CD4-positive, alpha-beta memory T cell (primary cell): ENCODE data around the gene ATG4A. TPM values are rescaled to one million over a fixed set of nuclear protein-coding genes. Genes with fewer than 3 reads are reported as not detected.

ENCODE experiments used
- CTCF ChIA-PET: fragments of 350-600 bp; sonication (Branson Sonifier 250); formaldehyde crosslinking; loops from one replicate; lab custom pipeline; 2021; ENCODE audit warnings: inconsistent platforms; ENCODE audit not compliant: partially characterized antibody; lab: Charles Lee
- POLR2A ChIA-PET: fragments of 350-600 bp; sonication (Branson Sonifier 250); formaldehyde crosslinking; loops from one replicate; lab custom pipeline; 2021; ENCODE audit not compliant: partially characterized antibody; lab: Charles Lee
- DNase-seq, 5 donors: peaks; one replicate each; pipeline versions ENCODE4 v3.0.0 to v3.0.0-alpha.2; 2020 to 2022; ENCODE audit warnings: mixed read lengths in 1 of 5
- H3K27ac ChIP-seq: one replicate; pipeline ENCODE4 v1.7.0; 2013; ENCODE audit warnings: low read depth, low read length
- H3K27me3 ChIP-seq: 2 replicates; pipeline ENCODE4 v1.7.0; 2013; ENCODE audit warnings: mild to moderate bottlenecking, low read length, moderate library complexity; ENCODE audit not compliant: insufficient read depth
- H3K36me3 ChIP-seq: 2 replicates; pipeline ENCODE4 v1.7.0; 2013; ENCODE audit warnings: mild to moderate bottlenecking, low read length, moderate library complexity; ENCODE audit not compliant: insufficient read depth
- H3K4me1 ChIP-seq: 2 replicates; pipeline ENCODE4 v1.7.0; 2013; ENCODE audit warnings: mild to moderate bottlenecking, low read length, moderate library complexity; ENCODE audit not compliant: insufficient read depth
- H3K4me3 ChIP-seq, 2 donors: one replicate each; pipeline ENCODE4 v1.7.0; 2013; ENCODE audit warnings: low read length in 2 of 2, mild to moderate bottlenecking in 1 of 2
- H3K9me3 ChIP-seq, 2 donors: one replicate each; pipeline ENCODE4 v1.7.0; 2013; ENCODE audit warnings: low read length in 2 of 2, control low read depth in 1 of 2; ENCODE audit not compliant: control insufficient read depth in 1 of 2
- H3K27ac Mint-ChIP-seq, 7 donors: one replicate each; pipeline ENCODE4 v1.8.0; 2020 to 2021; ENCODE audit warnings: mixed read lengths in 7 of 7, mild to moderate bottlenecking in 6 of 7, inconsistent platforms in 3 of 7, moderate library complexity in 3 of 7
- H3K27me3 Mint-ChIP-seq, 2 donors: one replicate each; pipeline ENCODE4 v1.8.0; 2020 to 2021; ENCODE audit warnings: mixed read lengths in 2 of 2
- H3K36me3 Mint-ChIP-seq, 2 donors: one replicate each; pipeline ENCODE4 v1.8.0; 2020 to 2021; ENCODE audit warnings: mixed read lengths in 2 of 2, inconsistent platforms in 1 of 2, mild to moderate bottlenecking in 1 of 2
- H3K4me1 Mint-ChIP-seq, 4 donors: one replicate each; pipeline ENCODE4 v1.8.0; 2020 to 2021; ENCODE audit warnings: mixed read lengths in 4 of 4, mild to moderate bottlenecking in 1 of 4
- H3K4me3 Mint-ChIP-seq, 8 donors: one replicate each; pipeline ENCODE4 v1.8.0; 2020 to 2021; ENCODE audit warnings: mixed read lengths in 8 of 8, mild to moderate bottlenecking in 7 of 8, moderate library complexity in 6 of 8, inconsistent platforms in 3 of 8
- H3K9me3 Mint-ChIP-seq, 8 donors: one replicate each; pipeline ENCODE4 v1.8.0; 2020 to 2021; ENCODE audit warnings: mixed read lengths in 8 of 8, mild to moderate bottlenecking in 5 of 8, inconsistent platforms in 3 of 8, moderate library complexity in 1 of 8
- intact Hi-C: fragments of 100-400 bp; cut with micrococcal nuclease; formaldehyde crosslinking; loops from one replicate; pipeline ENCODE4 v1.15.1; 2023
- polyA plus RNA-seq, 2 donors: library from polyadenylated mRNA; unstranded; fragments of 300-500 nt; fragmentation: Illumina TruSeq; gene quantifications; one replicate each; pipeline ENCODE4 v1.2.3, GENCODE V29; 2021
- total RNA-seq, 2 experiments: library from RNA; stranded (reverse); gene quantifications; one replicate each; pipeline ENCODE4 v1.2.3, GENCODE V29; 2021

The ATG4A gene
- total and polyA plus RNA-seq, 4 experiments from 2014 or later = 7.6 to 21.5 (median 11.7) TPM

- ChIA-PET POLR2A (no interaction called here), CTCF (no interaction called here)
- H3K27ac Mint-ChIP-seq = no peak overlapping the region
- H3K4me3 ChIP-seq = no peak overlapping the region
- no peak for DNase-seq
- H3K4me1 Mint-ChIP-seq = no peaks in the 10 kb centered on the region
- H3K9me3 Mint-ChIP-seq = no peaks in the 10 kb centered on the region
- no peaks in the 10 kb centered on the region for H3K27me3 ChIP-seq
- H3K27ac ChIP-seq = no peak overlapping the region
- H3K36me3 ChIP-seq = no peaks in the 10 kb centered on the region
- H3K4me1 ChIP-seq = no peaks in the 10 kb centered on the region
- H3K27me3 Mint-ChIP-seq = no peaks in the 10 kb centered on the region
- no peak overlapping the region for H3K4me3 Mint-ChIP-seq
- H3K9me3 ChIP-seq = no peaks in the 10 kb centered on the region
- H3K36me3 Mint-ChIP-seq = peaks cover 13 to 20% of the 10 kb centered on the region in 2 donors
- intact Hi-C loops = no loop called here
These were observed 65.4 kb downstream of the ATG4A start for GRCh38 chrX:108156934-108157466.

- ChIA-PET POLR2A (no interaction called here), CTCF (no interaction called here)
- intact Hi-C loops = no loop called here
- Mint-ChIP-seq H3K9me3 (no peaks in the 10 kb centered on the region), H3K27ac (no peak overlapping the region), H3K4me1 (no peaks in the 10 kb centered on the region), H3K4me3 (no peak overlapping the region), H3K36me3 (peaks cover 13 to 16% of the 10 kb centered on the region in 2 donors), H3K27me3 (no peaks in the 10 kb centered on the region)
- Histone ChIP-seq H3K4me1 (no peaks in the 10 kb centered on the region), H3K4me3 (no peak overlapping the region), H3K36me3 (no peaks in the 10 kb centered on the region), H3K9me3 (no peaks in the 10 kb centered on the region), H3K27me3 (no peaks in the 10 kb centered on the region), H3K27ac (no peak overlapping the region)
- DNase-seq = no peak
These were observed 66.0 kb downstream of the ATG4A start for GRCh38 chrX:108157628-108158027.

- no peak overlapping the region for H3K27ac ChIP-seq
- CTCF ChIA-PET = no interaction called here
- no peaks in the 10 kb centered on the region for H3K9me3 Mint-ChIP-seq
- H3K4me3 ChIP-seq = no peak overlapping the region
- H3K4me3 Mint-ChIP-seq = no peak overlapping the region
- H3K27me3 ChIP-seq = no peaks in the 10 kb centered on the region
- peaks cover 5% of the 10 kb centered on the region in 2 donors for H3K36me3 Mint-ChIP-seq
- intact Hi-C loops = no loop called here
- H3K27ac Mint-ChIP-seq = no peak overlapping the region
- H3K4me1 Mint-ChIP-seq = no peaks in the 10 kb centered on the region
- DNase-seq = no peak
- no peaks in the 10 kb centered on the region for H3K9me3 ChIP-seq
- POLR2A ChIA-PET = no interaction called here
- H3K4me1 ChIP-seq = no peaks in the 10 kb centered on the region
- no peaks in the 10 kb centered on the region for H3K27me3 Mint-ChIP-seq
- no peaks in the 10 kb centered on the region for H3K36me3 ChIP-seq
These were observed 67.6 kb downstream of the ATG4A start for GRCh38 chrX:108159028-108159670.

- Histone ChIP-seq H3K27me3 (no peaks in the 10 kb centered on the region), H3K4me1 (no peaks in the 10 kb centered on the region), H3K4me3 (no peak overlapping the region), H3K9me3 (no peaks in the 10 kb centered on the region), H3K27ac (no peak overlapping the region), H3K36me3 (no peaks in the 10 kb centered on the region)
- Mint-ChIP-seq H3K27ac (no peak overlapping the region), H3K4me1 (no peaks in the 10 kb centered on the region), H3K36me3 (no peaks in the 10 kb centered on the region), H3K27me3 (no peaks in the 10 kb centered on the region), H3K9me3 (no peaks in the 10 kb centered on the region), H3K4me3 (no peak overlapping the region)
- DNase-seq = no peak
- POLR2A ChIA-PET = no interaction called here
- intact Hi-C loops = no loop called here
- CTCF ChIA-PET = no interaction called here
These were observed 68.7 kb downstream of the ATG4A start for GRCh38 chrX:108160309-108160708.

GRCh38 chrX:108162265-108162664 lies 70.7 kb downstream of the ATG4A start:
- H3K9me3 ChIP-seq = no peaks in the 10 kb centered on the region
- no peak overlapping the region for H3K4me3 ChIP-seq
- H3K4me1 Mint-ChIP-seq = no peaks in the 10 kb centered on the region
- ChIA-PET CTCF (no interaction called here), POLR2A (no interaction called here)
- no peak for DNase-seq
- no peak overlapping the region for H3K27ac ChIP-seq
- no peaks in the 10 kb centered on the region for H3K27me3 ChIP-seq
- H3K27ac Mint-ChIP-seq = peak overlapping the region in 1 of 7 donors; percentile 18
- no peak overlapping the region for H3K4me3 Mint-ChIP-seq
- no peaks in the 10 kb centered on the region for H3K9me3 Mint-ChIP-seq
- no peaks in the 10 kb centered on the region for H3K27me3 Mint-ChIP-seq
- no peaks in the 10 kb centered on the region for H3K4me1 ChIP-seq
- intact Hi-C loops = no loop called here
- no peaks in the 10 kb centered on the region for H3K36me3 Mint-ChIP-seq
- H3K36me3 ChIP-seq = no peaks in the 10 kb centered on the region

GRCh38 chrX:108163333-108164082 lies 71.9 kb downstream of the ATG4A start:
- H3K27ac Mint-ChIP-seq = peak overlapping the region in 1 of 7 donors; percentile 26
- CTCF ChIA-PET = no interaction called here
- intact Hi-C loops = no loop called here
- Histone ChIP-seq H3K4me1 (no peaks in the 10 kb centered on the region), H3K36me3 (no peaks in the 10 kb centered on the region), H3K27ac (no peak overlapping the region), H3K4me3 (no peak overlapping the region), H3K9me3 (no peaks in the 10 kb centered on the region), H3K27me3 (no peaks in the 10 kb centered on the region)
- peaks cover 0 to 2% (median 0%) of the 10 kb centered on the region in 4 donors for H3K4me1 Mint-ChIP-seq
- no peak for DNase-seq
- H3K36me3 Mint-ChIP-seq = no peaks in the 10 kb centered on the region
- H3K4me3 Mint-ChIP-seq = no peak overlapping the region
- POLR2A ChIA-PET = no interaction called here
- no peaks in the 10 kb centered on the region for H3K9me3 Mint-ChIP-seq
- no peaks in the 10 kb centered on the region for H3K27me3 Mint-ChIP-seq

GRCh38 chrX:108165383-108166111 lies 74.0 kb downstream of the ATG4A start:
- Histone ChIP-seq H3K4me3 (no peak overlapping the region), H3K27ac (no peak overlapping the region), H3K27me3 (no peaks in the 10 kb centered on the region), H3K9me3 (no peaks in the 10 kb centered on the region), H3K36me3 (no peaks in the 10 kb centered on the region), H3K4me1 (no peaks in the 10 kb centered on the region)
- ChIA-PET POLR2A (no interaction called here), CTCF (no interaction called here)
- intact Hi-C loops = no loop called here
- DNase-seq = no peak
- H3K36me3 Mint-ChIP-seq = no peaks in the 10 kb centered on the region
- no peaks in the 10 kb centered on the region for H3K27me3 Mint-ChIP-seq
- no peak overlapping the region for H3K4me3 Mint-ChIP-seq
- H3K4me1 Mint-ChIP-seq = peaks cover 0 to 2% (median 0%) of the 10 kb centered on the region in 4 donors
- H3K27ac Mint-ChIP-seq = no peak overlapping the region
- H3K9me3 Mint-ChIP-seq = no peaks in the 10 kb centered on the region
